HT-29 (cell line): ENCODE data around the gene PTBP3. TPM values are rescaled to one million over a fixed set of nuclear protein-coding genes. Genes with fewer than 3 reads are reported as not detected.
"Not testable (repeated sequence)": the region's sequence is repeated elsewhere in the genome, so short reads cannot be mapped to it uniquely, and the experiment has no call there.

Source experiments
- DNase-seq: peaks from one replicate; pipeline ENCODE4 v3.0.0-alpha.2; 2015; ENCODE audit warnings: low spot score
- total RNA-seq: library from RNA; depleted of rRNA; stranded (reverse); fragments of >200 nt; shearing (Covaris generic); gene quantifications from 2 replicates; pipeline ENCODE4 v1.2.3, GENCODE V29; 2014

PTBP3 gene
- total RNA-seq, 1 experiment from 2014 or later: 27.4 TPM

- DNase-seq: no peak
Measured at GRCh38 chr9:112212926-112213325, 120.5 kb downstream of the PTBP3 start.

GRCh38 chr9:112207451-112207850 lies 126.0 kb downstream of the PTBP3 start:
- DNase-seq: no peak

GRCh38 chr9:112203536-112203935 lies 129.9 kb downstream of the PTBP3 start:
- no peak for DNase-seq

- no peak for DNase-seq
Measured at GRCh38 chr9:112200711-112201110, 132.7 kb downstream of the PTBP3 start.

GRCh38 chr9:112198646-112199045 lies 134.8 kb downstream of the PTBP3 start:
- no peak for DNase-seq

- no peak for DNase-seq
Measured at GRCh38 chr9:112194969-112195431, 138.4 kb downstream of the PTBP3 start.

- no peak for DNase-seq
Measured at GRCh38 chr9:112193572-112194288, 139.7 kb downstream of the PTBP3 start.

- not testable (repeated sequence) for DNase-seq
Measured at GRCh38 chr9:112190320-112190719, 143.1 kb downstream of the PTBP3 start.

- no peak for DNase-seq
Measured at GRCh38 chr9:112188884-112189283, 144.5 kb downstream of the PTBP3 start.

GRCh38 chr9:112187404-112187803 lies 146.0 kb downstream of the PTBP3 start:
- no peak for DNase-seq

GRCh38 chr9:112186695-112187094 lies 146.7 kb downstream of the PTBP3 start:
- DNase-seq: no peak

- no peak for DNase-seq
Measured at GRCh38 chr9:112184946-112185345, 148.5 kb downstream of the PTBP3 start.

- DNase-seq: no peak
Measured at GRCh38 chr9:112184221-112184620, 149.2 kb downstream of the PTBP3 start.

- DNase-seq: peak; percentile 28
Measured at GRCh38 chr9:112180387-112180881, 153.0 kb downstream of the PTBP3 start.

GRCh38 chr9:112179816-112180215 lies 153.6 kb downstream of the PTBP3 start:
- no peak for DNase-seq

GRCh38 chr9:112176524-112176923 lies 156.9 kb downstream of the PTBP3 start:
- DNase-seq: peak; percentile 87

GRCh38 chr9:112175796-112176315 lies 157.6 kb downstream of the PTBP3 start:
- DNase-seq: peak; percentile 38

- peak; percentile 58 for DNase-seq
Measured at GRCh38 chr9:112174965-112175795, 158.2 kb downstream of the PTBP3 start, which contains the start of gene SUSD1. Gene SUSD1 (minus strand): TSS chr9:112175297. CDS start chr9:112175235, 62 bp downstream.

GRCh38 chr9:112174222-112174964 lies 159.0 kb downstream of the PTBP3 start:
- peak; percentile 85 for DNase-seq

GRCh38 chr9:112173489-112174221 lies 159.8 kb downstream of the PTBP3 start:
- no peak for DNase-seq

GRCh38 chr9:112170968-112171367 lies 162.5 kb downstream of the PTBP3 start:
- DNase-seq: no peak
